GM12872 (cell line): ENCODE results near the gene FGF3.

ENCODE experiments used
- CTCF ChIP-seq: IDR thresholded peaks from 3 replicates; pipeline ENCODE4 v1.5.1; 2011; ENCODE audit warnings: low read depth, mild to moderate bottlenecking, low read length, moderate library complexity; ENCODE audit not compliant: insufficient read depth

FGF3 gene

GRCh38 chr11:69860244-69860643 is 41.0 kb upstream of the FGF3 start:
- TF ChIP-seq CTCF, result no peak

- TF ChIP-seq CTCF, result no peak
Observed at GRCh38 chr11:69859275-69859934, 40.2 kb upstream of the FGF3 start.

GRCh38 chr11:69855421-69855820 is 36.2 kb upstream of the FGF3 start:
- no peak for TF ChIP-seq CTCF

DNA sequence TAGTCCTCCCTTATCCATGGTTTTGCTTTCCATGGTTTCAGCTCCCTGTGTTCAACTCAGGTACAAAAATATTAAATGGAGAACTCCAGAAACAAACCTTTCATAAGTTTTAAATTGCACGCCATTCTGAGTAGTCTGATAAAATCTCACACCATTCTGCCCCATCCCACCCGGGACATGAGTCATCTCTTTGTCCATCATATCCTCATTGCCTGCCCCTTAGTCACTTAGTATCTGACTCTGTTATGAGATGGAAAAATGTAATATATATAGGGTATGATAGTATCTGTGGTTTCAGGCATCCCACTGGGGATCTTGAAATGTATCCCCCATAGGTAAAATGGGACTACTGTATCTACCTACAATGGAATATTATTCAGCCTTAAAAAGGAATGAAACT is 35.5 kb upstream of the FGF3 start:
- no peak for TF ChIP-seq CTCF

DNA sequence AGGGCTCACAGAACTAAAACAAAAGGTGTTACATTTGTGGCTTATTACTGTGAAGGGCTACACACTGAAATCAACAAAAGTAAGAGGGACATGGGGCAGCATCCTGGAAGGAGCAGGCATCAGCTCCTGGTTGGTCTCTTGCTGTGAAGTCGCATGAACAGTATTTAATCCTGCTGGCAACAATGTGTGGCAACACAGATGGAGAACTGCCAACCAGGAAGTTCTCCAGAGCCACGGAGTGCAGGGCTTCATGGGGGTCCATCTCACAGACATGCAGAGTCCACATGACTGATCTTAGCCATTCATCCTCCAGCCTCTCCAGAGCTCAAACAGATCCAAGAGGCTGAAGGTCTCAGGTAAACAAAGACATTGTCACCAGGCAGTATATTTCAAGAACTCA is 32.8 kb upstream of the FGF3 start:
- no peak for TF ChIP-seq CTCF

DNA sequence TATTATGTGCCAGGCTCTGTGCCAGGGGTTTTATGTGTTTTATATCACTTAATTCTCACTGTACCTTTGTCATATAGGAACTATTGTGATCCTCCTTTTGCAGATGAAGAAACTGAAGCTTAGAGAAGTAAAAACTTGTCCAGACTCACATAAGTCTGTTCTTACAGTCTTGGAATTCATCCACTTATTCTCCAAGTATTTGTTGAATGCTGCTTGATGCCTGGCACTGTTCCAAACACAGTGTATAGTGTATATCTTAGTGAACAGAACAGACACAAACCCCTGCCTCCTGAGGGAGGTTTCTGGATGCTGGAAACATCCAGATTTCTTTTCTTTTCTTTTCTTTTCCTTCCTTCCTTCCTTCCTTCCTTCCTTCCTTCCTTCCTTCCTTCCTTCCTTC is 29.0 kb upstream of the FGF3 start:
- TF ChIP-seq CTCF, result no peak

GRCh38 chr11:69844396-69844795 is 25.2 kb upstream of the FGF3 start:
- no peak for TF ChIP-seq CTCF

DNA sequence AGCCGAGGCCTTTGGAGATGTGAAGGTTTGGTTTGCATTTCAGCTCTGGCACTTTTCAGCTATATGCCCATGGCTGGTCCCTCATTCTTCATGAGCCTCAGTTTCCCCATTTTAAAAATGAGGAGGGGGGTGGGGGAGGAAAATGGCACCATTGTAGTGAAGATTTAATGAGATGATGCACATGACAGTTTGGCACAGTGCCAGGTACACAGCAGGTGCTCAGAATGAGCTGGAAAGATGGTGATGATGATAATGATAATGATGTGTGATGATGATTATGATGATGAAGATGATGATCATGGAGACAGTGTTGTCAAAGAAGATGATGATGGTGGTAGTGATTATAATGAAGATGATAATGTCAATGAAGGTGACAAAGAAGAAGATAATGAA is 24.3 kb upstream of the FGF3 start:
- TF ChIP-seq CTCF, result no peak
